Neural progenitor cell (in vitro differentiated cells): ENCODE results near the gene RPTOR. TPM values are rescaled to one million over a fixed set of nuclear protein-coding genes. Genes with fewer than 3 reads are reported as not detected.

ENCODE experiments used
- DNase-seq: peaks from one replicate; pipeline ENCODE4 v3.0.0-alpha.2; 2016; ENCODE audit warnings: low spot score
- H2AFZ ChIP-seq: fragments of 200-600 bp; sonication (generic); replicated peaks from 2 replicates; pipeline ENCODE4 v1.6.1; 2016; ENCODE audit warnings: antibody characterized with exemption
- H3F3A ChIP-seq: fragments of 200-600 bp; sonication (generic); 2 replicates; pipeline ENCODE4 v1.6.1; 2016; ENCODE audit warnings: antibody characterized with exemption, low read depth
- H3K27ac ChIP-seq: fragments of 200-600 bp; sonication (generic); 2 replicates; pipeline ENCODE4 v1.5.1; 2016; ENCODE audit warnings: mild to moderate bottlenecking
- H3K27me3 ChIP-seq: fragments of 200-600 bp; sonication (generic); 2 replicates; pipeline ENCODE4 v1.6.1; 2016; ENCODE audit warnings: mild to moderate bottlenecking, moderate library complexity
- H3K36me3 ChIP-seq: fragments of 200-600 bp; sonication (generic); 2 replicates; pipeline ENCODE4 v1.5.1; 2016
- H3K4me1 ChIP-seq: fragments of 200-600 bp; sonication (generic); 2 replicates; pipeline ENCODE4 v1.6.1; 2016; ENCODE audit warnings: mixed run types
- H3K4me2 ChIP-seq: fragments of 200-600 bp; sonication (generic); 2 replicates; pipeline ENCODE4 v1.6.1; 2016
- H3K4me3 ChIP-seq: fragments of 200-600 bp; sonication (generic); 2 replicates; pipeline ENCODE4 v1.5.1; 2016
- H3K79me2 ChIP-seq: fragments of 200-600 bp; sonication (generic); 2 replicates; pipeline ENCODE4 v1.6.1; 2016; ENCODE audit warnings: low read depth
- H3K9ac ChIP-seq: fragments of 200-600 bp; sonication (generic); 2 replicates; pipeline ENCODE4 v1.6.1; 2016
- H3K9me3 ChIP-seq: fragments of 200-600 bp; sonication (generic); 2 replicates; pipeline ENCODE4 v1.5.1; 2016; ENCODE audit warnings: low read depth
- H4K20me1 ChIP-seq: fragments of 200-600 bp; sonication (generic); 2 replicates; pipeline ENCODE4 v1.6.1; 2016; ENCODE audit warnings: low read depth
- H3K27ac Mint-ChIP-seq: 3 replicates; pipeline ENCODE4 v1.8.0; 2021; ENCODE audit warnings: mixed read lengths
- H3K27me3 Mint-ChIP-seq: 2 replicates; pipeline ENCODE4 v1.8.0; 2022; ENCODE audit warnings: low read depth, mild to moderate bottlenecking, inconsistent platforms, moderate library complexity, mixed read lengths; ENCODE audit not compliant: insufficient read depth
- H3K36me3 Mint-ChIP-seq: 3 replicates; pipeline ENCODE4 v1.8.0; 2021; ENCODE audit warnings: mixed read lengths
- H3K4me1 Mint-ChIP-seq: 3 replicates; pipeline ENCODE4 v1.8.0; 2021; ENCODE audit warnings: mixed read lengths
- H3K4me3 Mint-ChIP-seq: 3 replicates; pipeline ENCODE4 v1.8.0; 2021; ENCODE audit warnings: mild to moderate bottlenecking, moderate library complexity, mixed read lengths
- H3K9me3 Mint-ChIP-seq: 3 replicates; pipeline ENCODE4 v1.8.0; 2020; ENCODE audit warnings: mixed read lengths
- CTCF ChIP-seq: fragments of 200-600 bp; sonication (generic); IDR thresholded peaks from 2 replicates; pipeline ENCODE4 v1.5.1; 2017; ENCODE audit warnings: antibody characterized with exemption, mild to moderate bottlenecking
- EZH2 ChIP-seq: fragments of 200-600 bp; sonication (generic); IDR thresholded peaks from 2 replicates; pipeline ENCODE4 v1.6.1; 2017; ENCODE audit warnings: antibody characterized with exemption, mild to moderate bottlenecking, moderate library complexity
- EZH2phosphoT487 ChIP-seq: fragments of 200-600 bp; sonication (generic); IDR thresholded peaks from 2 replicates; pipeline ENCODE4 v1.6.1; 2017; ENCODE audit warnings: antibody characterized with exemption
- total RNA-seq: library from RNA; depleted of rRNA; stranded (reverse); fragments of >200 nt; gene quantifications from 2 replicates; pipeline ENCODE4 v1.2.3, GENCODE V29; 2015; ENCODE audit warnings: low replicate concordance

RPTOR gene
- total RNA-seq, 1 donor from 2014 or later, result 7.4 TPM

DNA sequence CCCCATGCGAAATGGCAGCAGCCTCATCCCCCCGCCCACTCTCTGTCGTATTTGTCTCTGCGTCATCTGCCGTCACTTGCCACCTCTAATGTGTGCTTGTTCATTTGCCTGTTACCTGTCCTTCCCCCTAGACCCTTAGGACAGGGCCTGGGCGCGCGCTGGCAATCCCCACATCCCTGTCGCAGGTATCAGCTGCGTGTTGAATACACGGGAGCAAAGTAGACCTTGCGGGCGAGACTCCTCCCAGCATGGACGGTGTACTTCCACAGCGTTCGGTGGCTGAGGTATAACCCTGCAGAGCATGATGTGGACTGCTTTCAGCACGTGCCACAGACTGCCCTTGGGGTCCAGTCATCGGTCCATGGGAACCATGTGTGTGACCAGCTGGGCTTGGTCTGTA is 276.9 kb downstream of the RPTOR start:
- no peaks in the 10 kb centered on the region for H3K9me3 ChIP-seq
- H3K36me3 ChIP-seq, result no peaks in the 10 kb centered on the region
- Mint-ChIP-seq H3K36me3 (peaks cover 10% of the 10 kb centered on the region), H3K27me3 (no peaks in the 10 kb centered on the region), H3K4me1 (peaks cover 27% of the 10 kb centered on the region), H3K9me3 (peaks cover 2% of the 10 kb centered on the region), H3K27ac (no peak overlapping the region), H3K4me3 (no peak overlapping the region)
- H3K9ac ChIP-seq, result no peak overlapping the region
- H3K4me1 ChIP-seq, result no peaks in the 10 kb centered on the region
- DNase-seq, result no peak
- peaks cover 3% of the 10 kb centered on the region for H3F3A ChIP-seq
- no peak overlapping the region for H3K27ac ChIP-seq
- no peaks in the 10 kb centered on the region for H3K79me2 ChIP-seq
- no peak overlapping the region for H3K4me2 ChIP-seq
- H4K20me1 ChIP-seq, result peaks cover 11% of the 10 kb centered on the region
- H2AFZ ChIP-seq, result no peak overlapping the region
- H3K4me3 ChIP-seq, result no peak overlapping the region
- no peak for TF ChIP-seq EZH2phosphoT487
- no peak for TF ChIP-seq CTCF
- TF ChIP-seq EZH2, result no peak
- no peaks in the 10 kb centered on the region for H3K27me3 ChIP-seq

DNA sequence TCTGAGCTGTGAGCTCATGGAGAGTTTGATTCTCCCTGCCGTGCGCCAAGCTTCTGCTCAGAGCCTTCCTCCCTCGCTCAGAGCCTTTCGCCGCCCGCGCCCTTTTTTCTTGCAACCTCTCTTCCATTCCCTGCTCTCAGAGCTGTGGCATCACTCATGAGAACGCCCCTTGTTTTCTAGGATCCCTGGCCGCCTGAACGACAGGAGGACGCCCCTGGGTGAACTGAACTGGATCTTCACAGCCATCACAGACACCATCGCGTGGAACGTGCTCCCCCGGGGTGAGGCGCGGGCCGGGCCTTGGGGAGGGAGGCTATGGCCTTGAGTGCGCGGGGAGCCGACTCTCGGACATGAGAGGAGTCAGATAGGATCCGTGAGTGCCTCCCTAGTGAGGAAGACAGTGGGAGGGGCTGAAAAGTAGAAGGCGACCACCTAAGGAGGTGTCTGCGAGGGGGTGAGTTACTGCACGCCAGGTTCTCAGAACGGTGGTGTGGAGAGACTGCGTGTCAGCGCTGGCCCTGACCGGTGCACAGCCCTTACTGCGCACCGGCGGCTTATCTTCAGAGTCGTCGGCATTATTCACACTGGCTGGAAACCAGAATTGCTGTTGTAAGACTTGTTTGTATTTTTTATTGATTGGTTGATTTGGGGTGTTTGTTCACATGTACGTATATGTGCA is 277.5 kb downstream of the RPTOR start:
- Mint-ChIP-seq H3K4me1 (peaks cover 33% of the 10 kb centered on the region), H3K27me3 (no peaks in the 10 kb centered on the region), H3K9me3 (peaks cover 2% of the 10 kb centered on the region), H3K27ac (no peak overlapping the region), H3K4me3 (no peak overlapping the region), H3K36me3 (peaks cover 10% of the 10 kb centered on the region)
- H3K27ac ChIP-seq, result no peak overlapping the region
- H3F3A ChIP-seq, result peaks cover 9% of the 10 kb centered on the region
- H2AFZ ChIP-seq, result no peak overlapping the region
- no peak for DNase-seq
- peaks cover 2% of the 10 kb centered on the region for H3K4me1 ChIP-seq
- no peak overlapping the region for H3K9ac ChIP-seq
- no peaks in the 10 kb centered on the region for H3K36me3 ChIP-seq
- H4K20me1 ChIP-seq, result peaks cover 17% of the 10 kb centered on the region
- no peaks in the 10 kb centered on the region for H3K79me2 ChIP-seq
- H3K9me3 ChIP-seq, result no peaks in the 10 kb centered on the region
- no peak overlapping the region for H3K4me2 ChIP-seq
- TF ChIP-seq EZH2phosphoT487, result no peak
- no peak for TF ChIP-seq EZH2
- TF ChIP-seq CTCF, result no peak
- no peaks in the 10 kb centered on the region for H3K27me3 ChIP-seq
- H3K4me3 ChIP-seq, result no peak overlapping the region

DNA sequence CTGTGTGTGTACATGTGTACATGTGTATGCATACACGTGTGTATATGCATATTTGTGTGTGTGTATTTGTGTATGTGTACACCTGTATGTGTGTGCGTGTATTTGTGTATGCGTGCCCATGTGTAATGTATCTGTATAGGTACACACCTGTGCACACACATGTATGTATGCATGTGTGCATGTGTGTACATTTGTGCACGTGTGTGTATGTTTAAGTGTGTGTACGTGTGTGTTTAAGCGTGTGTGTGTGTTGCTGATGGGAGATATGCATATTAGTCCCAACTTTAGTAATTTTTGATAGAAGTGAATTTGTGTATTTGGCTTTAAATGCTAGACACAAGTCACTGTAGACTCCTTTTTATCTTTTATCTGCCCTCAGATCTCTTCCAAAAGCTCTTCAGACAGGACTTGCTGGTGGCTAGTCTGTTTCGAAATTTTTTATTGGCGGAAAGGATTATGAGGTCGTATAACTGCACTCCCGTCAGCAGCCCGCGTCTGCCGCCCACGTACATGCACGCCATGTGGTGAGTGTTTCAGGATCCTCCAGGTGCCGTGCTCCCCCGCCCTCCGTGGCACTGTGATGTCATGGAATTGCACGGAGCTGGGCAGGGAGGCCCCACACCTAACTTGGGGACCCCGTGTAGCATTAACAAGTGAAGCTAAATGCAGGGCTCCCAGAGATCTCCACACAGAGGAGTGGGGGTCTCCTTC is 278.2 kb downstream of the RPTOR start:
- Histone ChIP-seq H3K4me3 (no peak overlapping the region), H3F3A (peaks cover 16% of the 10 kb centered on the region), H4K20me1 (peaks cover 24% of the 10 kb centered on the region), H3K4me2 (no peak overlapping the region), H3K27ac (no peak overlapping the region), H3K9me3 (no peaks in the 10 kb centered on the region), H3K9ac (no peak overlapping the region), H3K27me3 (no peaks in the 10 kb centered on the region), H3K79me2 (no peaks in the 10 kb centered on the region), H3K36me3 (no peaks in the 10 kb centered on the region), H2AFZ (no peak overlapping the region), H3K4me1 (peaks cover 9% of the 10 kb centered on the region)
- no peak overlapping the region for H3K27ac Mint-ChIP-seq
- no peaks in the 10 kb centered on the region for H3K27me3 Mint-ChIP-seq
- H3K4me3 Mint-ChIP-seq, result no peak overlapping the region
- TF ChIP-seq EZH2, result no peak
- TF ChIP-seq EZH2phosphoT487, result no peak
- no peak for TF ChIP-seq CTCF
- H3K36me3 Mint-ChIP-seq, result peaks cover 8% of the 10 kb centered on the region
- H3K4me1 Mint-ChIP-seq, result peaks cover 38% of the 10 kb centered on the region
- DNase-seq, result no peak
- H3K9me3 Mint-ChIP-seq, result no peaks in the 10 kb centered on the region
